Sigmoid colon (tissue), 7 donors: Measurements from ENCODE around the gene SBF2. TPM values are rescaled to one million over a fixed set of nuclear protein-coding genes. Genes with fewer than 3 reads are reported as not detected.

Experiments
- DNase-seq: peaks from one replicate; pipeline ENCODE4 v3.0.0-alpha.2; 2019
- H3K27ac ChIP-seq, 4 donors: fragments of 200-600 bp; sonication (generic); one replicate each; pipeline ENCODE4 v1.5.1; 2016 to 2019; ENCODE audit warnings: mild to moderate bottlenecking in 1 of 4
- H3K27me3 ChIP-seq, 3 donors: fragments of 200-600 bp; sonication (generic); one replicate each; pipeline ENCODE4 v1.5.1; 2019; ENCODE audit warnings: mild to moderate bottlenecking in 1 of 3
- H3K36me3 ChIP-seq, 4 donors: fragments of 200-600 bp; sonication (generic); one replicate each; pipeline ENCODE4 v1.5.1; 2016 to 2019
- H3K4me1 ChIP-seq, 4 donors: fragments of 200-600 bp; sonication (generic); one replicate each; pipeline ENCODE4 v1.5.1; 2017 to 2019
- H3K4me3 ChIP-seq, 4 donors: fragments of 200-600 bp; sonication (generic); one replicate each; pipeline ENCODE4 v1.5.1; 2017 to 2019; ENCODE audit warnings: mild to moderate bottlenecking in 2 of 4, moderate library complexity in 1 of 4
- H3K9me3 ChIP-seq, 4 donors: fragments of 200-600 bp in 3 of 4; sonication (generic) in 3 of 4; one replicate each; pipeline versions ENCODE4 v1.5.1 to v1.6.1; 2013 to 2019
- EP300 ChIP-seq, 4 donors: sonication (generic); formaldehyde crosslinking; IDR thresholded peaks; one replicate each; pipeline ENCODE4 v1.6.1; 2017; ENCODE audit warnings: antibody characterized with exemption in 4 of 4
- POLR2A ChIP-seq, 2 donors: fragments of 450-650 bp; IDR thresholded peaks; one replicate each; pipeline ENCODE4 v1.6.1; 2016; ENCODE audit warnings: antibody characterized with exemption in 2 of 2, mild to moderate bottlenecking in 2 of 2, moderate library complexity in 2 of 2
- POLR2AphosphoS5 ChIP-seq, 4 donors: sonication (generic); formaldehyde crosslinking; IDR thresholded peaks; one replicate each; pipeline ENCODE4 v1.6.1; 2017; ENCODE audit warnings: antibody characterized with exemption in 4 of 4
- WGBS, 2 donors: extraction: QIAGEN DNeasy Blood & Tissue Kit; methylation state at CpG; one replicate each; pipeline ENCODE4 v1.1.7; 2013; 5-methylcytosine and 5-hydroxymethylcytosine counted together
- intact Hi-C: fragments of 100-400 bp; cut with DNase I; formaldehyde crosslinking; loops from one replicate; pipeline ENCODE4 v1.15.1; 2023
- polyA plus RNA-seq, 3 donors: library from polyadenylated mRNA; stranded (reverse); fragments of 200-250 nt; gene quantifications; one replicate each; pipeline ENCODE4 v1.2.3, GENCODE V29; 2013
- total RNA-seq, 4 donors: library from RNA; depleted of rRNA; stranded (reverse); fragments of >200 nt; gene quantifications; one replicate each; pipeline ENCODE4 v1.1.0, GENCODE V29; 2016
- TF ChIP-seq, protein P1 (sequence below), 4 experiments: fragments of 450-650 bp in 3 of 4; fragments of 200-600 bp in 1 of 4; IDR thresholded peaks; one replicate each; pipeline ENCODE4 v1.5.1; 2016 to 2019; ENCODE audit warnings: antibody characterized with exemption in 4 of 4, mild to moderate bottlenecking in 3 of 4, moderate library complexity in 2 of 4
- donor health status: healthy with polysubstance abuse.
- donor health status: Bipolar disorder and iron deficiency.
- donor health status: healthy.

SBF2 gene
- total and polyA plus RNA-seq, 7 donors: 9.5 to 67.5 (median 47.1) TPM

DNA sequence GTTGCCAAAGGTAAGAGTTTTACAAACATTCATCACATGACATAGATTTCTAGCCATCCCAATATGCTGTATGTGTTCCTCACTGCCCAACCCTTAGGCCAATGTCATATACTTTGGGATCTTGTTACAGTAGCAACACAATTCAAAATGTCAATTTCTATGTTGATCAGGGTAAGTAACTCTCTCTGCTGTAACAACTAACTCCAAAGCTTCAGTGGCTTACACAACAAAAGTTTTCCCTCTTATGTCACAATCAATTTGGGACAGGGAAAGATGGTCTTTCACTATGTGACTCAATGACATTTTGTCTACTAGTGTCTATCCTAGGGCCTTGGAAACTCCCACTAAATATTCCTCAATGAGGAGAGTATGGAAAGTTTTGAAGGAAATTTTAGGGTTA is 144.5 kb downstream of the SBF2 start:
- H3K36me3 ChIP-seq: no peaks in the 10 kb centered on the region
- H3K4me1 ChIP-seq: peaks cover 0 to 17% (median 2%) of the 10 kb centered on the region in 4 donors
- H3K9me3 ChIP-seq: no peaks in the 10 kb centered on the region
- no peak overlapping the region for H3K27ac ChIP-seq
- H3K4me3 ChIP-seq: no peak overlapping the region
- DNase-seq: no peak
- TF ChIP-seq, protein P1, sequence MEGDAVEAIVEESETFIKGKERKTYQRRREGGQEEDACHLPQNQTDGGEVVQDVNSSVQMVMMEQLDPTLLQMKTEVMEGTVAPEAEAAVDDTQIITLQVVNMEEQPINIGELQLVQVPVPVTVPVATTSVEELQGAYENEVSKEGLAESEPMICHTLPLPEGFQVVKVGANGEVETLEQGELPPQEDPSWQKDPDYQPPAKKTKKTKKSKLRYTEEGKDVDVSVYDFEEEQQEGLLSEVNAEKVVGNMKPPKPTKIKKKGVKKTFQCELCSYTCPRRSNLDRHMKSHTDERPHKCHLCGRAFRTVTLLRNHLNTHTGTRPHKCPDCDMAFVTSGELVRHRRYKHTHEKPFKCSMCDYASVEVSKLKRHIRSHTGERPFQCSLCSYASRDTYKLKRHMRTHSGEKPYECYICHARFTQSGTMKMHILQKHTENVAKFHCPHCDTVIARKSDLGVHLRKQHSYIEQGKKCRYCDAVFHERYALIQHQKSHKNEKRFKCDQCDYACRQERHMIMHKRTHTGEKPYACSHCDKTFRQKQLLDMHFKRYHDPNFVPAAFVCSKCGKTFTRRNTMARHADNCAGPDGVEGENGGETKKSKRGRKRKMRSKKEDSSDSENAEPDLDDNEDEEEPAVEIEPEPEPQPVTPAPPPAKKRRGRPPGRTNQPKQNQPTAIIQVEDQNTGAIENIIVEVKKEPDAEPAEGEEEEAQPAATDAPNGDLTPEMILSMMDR (IDR thresholded peaks at IDR 0.05): no peak
- H3K27me3 ChIP-seq: no peaks in the 10 kb centered on the region
- intact Hi-C loops: no loop called here

DNA sequence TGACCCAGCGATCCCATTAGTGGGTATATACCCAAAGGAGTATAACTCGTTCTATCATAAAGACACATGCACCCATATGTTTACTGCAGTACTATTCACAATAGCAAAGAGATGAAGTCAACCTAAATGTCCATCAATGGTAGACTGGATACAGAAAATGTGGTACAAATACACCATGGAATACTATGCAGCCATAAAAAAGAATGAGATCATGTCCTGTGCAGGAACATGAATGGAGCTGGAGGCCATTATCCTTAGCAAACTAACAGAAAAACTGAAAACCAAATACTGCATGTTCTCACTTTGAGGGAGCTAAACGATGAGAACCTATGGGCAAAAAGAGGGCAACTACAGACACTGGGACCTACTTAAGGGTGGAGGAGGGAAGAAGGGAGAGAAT is 146.8 kb downstream of the SBF2 start:
- intact Hi-C loops: no loop called here
- H3K4me1 ChIP-seq: peaks cover 0 to 17% (median 2%) of the 10 kb centered on the region in 4 donors
- no peak overlapping the region for H3K4me3 ChIP-seq
- no peaks in the 10 kb centered on the region for H3K9me3 ChIP-seq
- no peak for DNase-seq
- TF ChIP-seq EP300 (IDR thresholded peaks at IDR 0.05): no peak
- no peak for TF ChIP-seq POLR2AphosphoS5 (IDR thresholded peaks at IDR 0.05)
- TF ChIP-seq POLR2A (IDR thresholded peaks at IDR 0.05): no peak
- TF ChIP-seq, protein P1 (IDR thresholded peaks at IDR 0.05): no peak
- no peaks in the 10 kb centered on the region for H3K36me3 ChIP-seq
- H3K27me3 ChIP-seq: no peaks in the 10 kb centered on the region
- 95 to 96% methylated on average over 3 of the region's 3 CpGs for WGBS, 2 donors
- no peak overlapping the region for H3K27ac ChIP-seq

DNA sequence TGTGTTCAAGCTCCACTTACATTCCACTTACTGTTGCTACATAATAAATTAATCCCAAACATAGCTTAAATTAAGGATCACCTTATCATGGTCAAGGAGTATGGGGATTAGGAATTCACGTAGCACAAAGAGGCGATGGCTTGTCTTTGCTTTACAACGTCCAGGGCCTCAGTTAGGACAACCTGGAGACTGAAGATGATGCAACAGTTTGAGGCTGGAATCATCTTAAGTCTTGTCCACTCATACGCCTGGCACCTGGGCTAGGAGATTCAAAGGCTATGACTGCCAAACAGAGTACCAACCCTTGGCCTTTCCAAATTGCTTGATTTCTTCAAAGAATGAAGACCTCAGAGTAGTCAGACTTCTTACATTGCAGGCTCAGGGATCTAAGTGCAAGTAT is 149.1 kb downstream of the SBF2 start:
- no peaks in the 10 kb centered on the region for H3K36me3 ChIP-seq
- TF ChIP-seq EP300 (IDR thresholded peaks at IDR 0.05): no peak
- TF ChIP-seq POLR2AphosphoS5 (IDR thresholded peaks at IDR 0.05): no peak
- TF ChIP-seq POLR2A (IDR thresholded peaks at IDR 0.05): no peak
- TF ChIP-seq, protein P1 (IDR thresholded peaks at IDR 0.05): no peak
- DNase-seq: no peak
- intact Hi-C loops: no loop called here
- no peak overlapping the region for H3K4me3 ChIP-seq
- WGBS, 2 donors: 92 to 93% methylated on average over 4 of the region's 4 CpGs
- no peaks in the 10 kb centered on the region for H3K9me3 ChIP-seq
- H3K27me3 ChIP-seq: no peaks in the 10 kb centered on the region
- peaks cover 0 to 18% (median 5%) of the 10 kb centered on the region in 4 donors for H3K4me1 ChIP-seq
- no peak overlapping the region for H3K27ac ChIP-seq

DNA sequence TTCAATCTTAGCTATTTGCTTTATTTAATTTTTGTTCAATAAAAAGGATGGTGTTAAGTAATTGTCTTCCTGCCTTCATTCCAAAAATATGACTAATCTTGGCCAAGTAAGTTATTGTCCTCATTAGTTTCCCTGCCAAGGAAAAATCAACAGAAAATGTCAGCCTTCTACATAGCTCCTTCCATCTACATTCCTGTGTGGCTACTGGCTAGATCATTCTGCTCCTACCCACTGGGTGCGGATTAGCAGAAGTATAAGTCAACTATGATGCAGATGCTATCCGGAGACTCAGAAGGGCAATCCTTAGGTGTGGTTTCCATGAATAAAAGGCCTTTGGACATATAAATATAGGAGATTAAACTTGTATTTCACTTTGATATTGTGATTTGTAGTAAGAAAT is 154.4 kb downstream of the SBF2 start:
- no peaks in the 10 kb centered on the region for H3K27me3 ChIP-seq
- no peaks in the 10 kb centered on the region for H3K36me3 ChIP-seq
- peaks cover 0 to 4% (median 0%) of the 10 kb centered on the region in 4 donors for H3K9me3 ChIP-seq
- no peak overlapping the region for H3K27ac ChIP-seq
- intact Hi-C loops: no loop called here
- H3K4me1 ChIP-seq: peaks cover 0 to 12% (median 8%) of the 10 kb centered on the region in 4 donors
- H3K4me3 ChIP-seq: no peak overlapping the region
- WGBS, 2 donors: 84% methylated on average over 2 of the region's 2 CpGs
- DNase-seq: no peak
- TF ChIP-seq, protein P1 (IDR thresholded peaks at IDR 0.05): no peak
- TF ChIP-seq POLR2AphosphoS5 (IDR thresholded peaks at IDR 0.05) (no peak), EP300 (IDR thresholded peaks at IDR 0.05) (no peak), POLR2A (IDR thresholded peaks at IDR 0.05) (no peak)

DNA sequence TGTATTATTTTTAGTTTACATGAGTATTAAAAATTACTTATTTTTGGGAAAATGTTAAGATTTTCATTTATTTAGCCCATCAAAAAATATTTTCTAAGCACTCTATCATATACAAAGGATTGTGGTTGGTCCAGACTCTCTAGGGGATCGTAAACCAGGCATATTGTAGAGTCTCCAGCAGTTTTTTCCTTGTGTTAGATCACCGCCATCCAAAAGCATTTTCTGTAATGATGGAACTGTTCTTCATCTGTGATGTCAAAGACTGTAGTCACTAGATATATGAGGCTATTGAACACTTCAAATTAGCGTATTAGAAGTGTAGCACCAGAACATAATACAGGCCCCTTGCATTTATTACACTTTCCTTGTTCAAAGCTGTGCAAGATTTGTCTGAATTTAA is 154.9 kb downstream of the SBF2 start:
- Histone ChIP-seq H3K9me3 (peaks cover 0 to 4% (median 0%) of the 10 kb centered on the region in 4 donors), H3K4me1 (peaks cover 0 to 12% (median 8%) of the 10 kb centered on the region in 4 donors), H3K36me3 (no peaks in the 10 kb centered on the region), H3K4me3 (no peak overlapping the region), H3K27ac (no peak overlapping the region), H3K27me3 (no peaks in the 10 kb centered on the region)
- TF ChIP-seq, protein P1 (IDR thresholded peaks at IDR 0.05): no peak
- no peak for TF ChIP-seq POLR2A (IDR thresholded peaks at IDR 0.05)
- TF ChIP-seq EP300 (IDR thresholded peaks at IDR 0.05): no peak
- no peak for TF ChIP-seq POLR2AphosphoS5 (IDR thresholded peaks at IDR 0.05)
- intact Hi-C loops: no loop called here
- WGBS, 2 donors: 95 to 98% methylated on average over 3 of the region's 3 CpGs
- DNase-seq: no peak
